ENCODE measurements around the gene ZNF263. TPM values are rescaled to one million over a fixed set of nuclear protein-coding genes. Genes with fewer than 3 reads are reported as not detected.

ZNF263 gene
- polyA plus RNA-seq, 1 donor (not counting 4 experiments of a cell fraction or from before 2014, with no cell fraction given), result 13.9 TPM

DNA sequence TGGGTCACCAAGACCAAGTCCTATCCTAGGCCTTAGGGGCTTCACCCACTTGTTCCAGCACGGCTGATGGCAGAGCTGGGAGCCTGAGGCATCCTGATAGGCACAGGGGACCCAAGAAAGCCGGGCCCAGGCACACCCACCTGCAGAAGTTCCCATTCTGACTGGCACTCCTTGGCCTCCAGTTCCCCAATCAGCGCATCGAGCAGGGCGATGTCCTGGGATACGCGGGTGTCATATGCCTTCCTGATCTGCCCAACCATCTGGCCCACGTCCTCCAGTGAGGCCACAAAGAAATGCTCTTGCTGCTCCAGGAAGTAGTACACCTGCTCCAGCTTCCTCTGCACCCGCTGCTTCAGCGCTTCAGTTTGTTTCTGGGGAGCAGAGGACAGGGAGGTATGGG, 36.4 kb upstream of the ZNF263 start:
- Histone ChIP-seq H3K9ac (ENCODE audit: control insufficient read depth, extremely low read depth, insufficient read depth, low read length) (no peak overlapping the region), H3K9me1 (ENCODE audit: control insufficient read depth, extremely low read depth, insufficient read depth, low read length) (no peaks in the 10 kb centered on the region), H3K4me3 (ENCODE audit: control insufficient read depth in 2 of 3, extremely low read depth in 1 of 3, insufficient read depth in 2 of 3, low read depth in 1 of 3, low read length in 3 of 3) (no peak overlapping the region), H4K20me1 (ENCODE audit: control insufficient read depth, extremely low read depth, insufficient read depth, low read length) (no peaks in the 10 kb centered on the region), H3K4me1 (ENCODE audit: control insufficient read depth, extremely low read depth, insufficient read depth, low read length) (no peaks in the 10 kb centered on the region), H3K79me2 (ENCODE audit: control insufficient read depth, insufficient read depth, low read length) (no peaks in the 10 kb centered on the region), H3K4me2 (ENCODE audit: control insufficient read depth, extremely low read depth, insufficient read depth, low read depth, low read length) (no peak overlapping the region), H3K27ac (ENCODE audit: control insufficient read depth, insufficient read depth, low read length) (no peak overlapping the region), H3K36me3 (ENCODE audit: control insufficient read depth in 2 of 2, extremely low read depth in 1 of 2, insufficient read depth in 2 of 2, low read length in 2 of 2) (no peaks in the 10 kb centered on the region), H2AFZ (ENCODE audit: control insufficient read depth, low read length) (no peak overlapping the region), H3K9me3 (ENCODE audit: control insufficient read depth, low read depth, low read length) (no peaks in the 10 kb centered on the region), H3K27me3 (ENCODE audit: control insufficient read depth, extremely low read depth, insufficient read depth, low read length) (no peaks in the 10 kb centered on the region)
- dilution Hi-C loops (cut with MboI; ENCODE audit: extremely low pct_ligation_motif_present, low sequenced_read_pairs), result no loop called here
- no peak for DNase-seq (ENCODE audit: low read depth, low spot score)
- no peak for FAIRE-seq
- TF ChIP-seq EZH2 (IDR thresholded peaks at IDR 0.05; ENCODE audit: low read length), result no peak
- TF ChIP-seq, protein P1, sequence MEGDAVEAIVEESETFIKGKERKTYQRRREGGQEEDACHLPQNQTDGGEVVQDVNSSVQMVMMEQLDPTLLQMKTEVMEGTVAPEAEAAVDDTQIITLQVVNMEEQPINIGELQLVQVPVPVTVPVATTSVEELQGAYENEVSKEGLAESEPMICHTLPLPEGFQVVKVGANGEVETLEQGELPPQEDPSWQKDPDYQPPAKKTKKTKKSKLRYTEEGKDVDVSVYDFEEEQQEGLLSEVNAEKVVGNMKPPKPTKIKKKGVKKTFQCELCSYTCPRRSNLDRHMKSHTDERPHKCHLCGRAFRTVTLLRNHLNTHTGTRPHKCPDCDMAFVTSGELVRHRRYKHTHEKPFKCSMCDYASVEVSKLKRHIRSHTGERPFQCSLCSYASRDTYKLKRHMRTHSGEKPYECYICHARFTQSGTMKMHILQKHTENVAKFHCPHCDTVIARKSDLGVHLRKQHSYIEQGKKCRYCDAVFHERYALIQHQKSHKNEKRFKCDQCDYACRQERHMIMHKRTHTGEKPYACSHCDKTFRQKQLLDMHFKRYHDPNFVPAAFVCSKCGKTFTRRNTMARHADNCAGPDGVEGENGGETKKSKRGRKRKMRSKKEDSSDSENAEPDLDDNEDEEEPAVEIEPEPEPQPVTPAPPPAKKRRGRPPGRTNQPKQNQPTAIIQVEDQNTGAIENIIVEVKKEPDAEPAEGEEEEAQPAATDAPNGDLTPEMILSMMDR (optimal IDR thresholded peaks at IDR 0.05 in 1 of 3, IDR thresholded peaks at IDR 0.05 in 1 of 3, conservative IDR thresholded peaks at IDR 0.05 in 1 of 3; ENCODE audit: extremely low read depth in 1 of 3, insufficient read depth in 2 of 3, low read length in 3 of 3), result no peak

DNA sequence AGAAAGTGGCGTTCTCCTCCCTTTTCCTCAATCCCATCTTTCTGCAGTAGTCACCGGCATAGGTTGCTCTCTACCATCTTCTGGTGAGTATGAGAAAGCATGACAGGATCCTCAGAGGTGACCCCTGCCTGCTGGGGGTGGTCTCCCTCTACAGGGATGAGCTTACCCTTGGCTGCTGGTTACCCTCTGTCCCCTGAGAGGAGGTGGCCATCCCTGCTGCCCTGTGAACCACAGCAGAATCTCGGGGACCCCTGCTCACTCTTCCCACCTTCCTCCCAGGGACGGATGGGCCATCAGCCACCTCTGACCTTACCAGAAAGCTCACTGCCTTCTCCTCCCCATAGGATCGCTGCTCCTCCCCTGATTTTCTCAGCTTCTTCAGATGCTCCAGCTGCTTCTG, 34.7 kb upstream of the ZNF263 start:
- DNase-seq (ENCODE audit: low read depth, low spot score) (no peak), FAIRE-seq (no peak)
- dilution Hi-C loops (cut with MboI; ENCODE audit: extremely low pct_ligation_motif_present, low sequenced_read_pairs), result no loop called here

More for the DNA sequence above, 34.7 kb upstream of the ZNF263 start:
- H3K9me3 ChIP-seq (ENCODE audit: control insufficient read depth, low read depth, low read length), result no peaks in the 10 kb centered on the region
- no peaks in the 10 kb centered on the region for H3K27me3 ChIP-seq (ENCODE audit: control insufficient read depth, extremely low read depth, insufficient read depth, low read length)
- no peak overlapping the region for H3K4me3 ChIP-seq (ENCODE audit: control insufficient read depth in 2 of 3, extremely low read depth in 1 of 3, insufficient read depth in 2 of 3, low read depth in 1 of 3, low read length in 3 of 3)
- no peak overlapping the region for H3K9ac ChIP-seq (ENCODE audit: control insufficient read depth, extremely low read depth, insufficient read depth, low read length)
- no peak overlapping the region for H2AFZ ChIP-seq (ENCODE audit: control insufficient read depth, low read length)
- no peaks in the 10 kb centered on the region for H4K20me1 ChIP-seq (ENCODE audit: control insufficient read depth, extremely low read depth, insufficient read depth, low read length)
- H3K4me1 ChIP-seq (ENCODE audit: control insufficient read depth, extremely low read depth, insufficient read depth, low read length), result no peaks in the 10 kb centered on the region
- H3K9me1 ChIP-seq (ENCODE audit: control insufficient read depth, extremely low read depth, insufficient read depth, low read length), result no peaks in the 10 kb centered on the region
- no peaks in the 10 kb centered on the region for H3K79me2 ChIP-seq (ENCODE audit: control insufficient read depth, insufficient read depth, low read length)
- no peak overlapping the region for H3K4me2 ChIP-seq (ENCODE audit: control insufficient read depth, extremely low read depth, insufficient read depth, low read depth, low read length)
- H3K27ac ChIP-seq (ENCODE audit: control insufficient read depth, insufficient read depth, low read length), result no peak overlapping the region
- TF ChIP-seq, protein P1 (optimal IDR thresholded peaks at IDR 0.05 in 1 of 3, IDR thresholded peaks at IDR 0.05 in 1 of 3, conservative IDR thresholded peaks at IDR 0.05 in 1 of 3; ENCODE audit: extremely low read depth in 1 of 3, insufficient read depth in 2 of 3, low read length in 3 of 3), result no peak
- no peak for TF ChIP-seq EZH2 (IDR thresholded peaks at IDR 0.05; ENCODE audit: low read length)
- no peaks in the 10 kb centered on the region for H3K36me3 ChIP-seq (ENCODE audit: control insufficient read depth in 2 of 2, extremely low read depth in 1 of 2, insufficient read depth in 2 of 2, low read length in 2 of 2)
